Upper lobe of left lung (tissue), 4 donors: ENCODE data around the gene PHPT1.

Experiments used
- EP300 ChIP-seq, 4 donors: sonication (generic); formaldehyde crosslinking; IDR thresholded peaks; one replicate each; pipeline ENCODE4 v1.5.1; 2017; ENCODE audit warnings: antibody characterized with exemption in 4 of 4, control low read depth in 2 of 4
- POLR2A ChIP-seq, 4 donors: fragments of 450-650 bp; IDR thresholded peaks; one replicate each; pipeline ENCODE4 v1.5.1; 2016 to 2017; ENCODE audit warnings: antibody characterized with exemption in 4 of 4, mild to moderate bottlenecking in 2 of 4
- TF ChIP-seq, protein P1 (sequence below), 6 experiments: fragments of 450-650 bp in 4 of 6; fragments of 200-600 bp in 2 of 6; sonication (generic) in 2 of 6; IDR thresholded peaks; one replicate each; pipeline ENCODE4 v1.5.1; 2016 to 2019; ENCODE audit warnings: antibody characterized with exemption in 6 of 6

DNA sequence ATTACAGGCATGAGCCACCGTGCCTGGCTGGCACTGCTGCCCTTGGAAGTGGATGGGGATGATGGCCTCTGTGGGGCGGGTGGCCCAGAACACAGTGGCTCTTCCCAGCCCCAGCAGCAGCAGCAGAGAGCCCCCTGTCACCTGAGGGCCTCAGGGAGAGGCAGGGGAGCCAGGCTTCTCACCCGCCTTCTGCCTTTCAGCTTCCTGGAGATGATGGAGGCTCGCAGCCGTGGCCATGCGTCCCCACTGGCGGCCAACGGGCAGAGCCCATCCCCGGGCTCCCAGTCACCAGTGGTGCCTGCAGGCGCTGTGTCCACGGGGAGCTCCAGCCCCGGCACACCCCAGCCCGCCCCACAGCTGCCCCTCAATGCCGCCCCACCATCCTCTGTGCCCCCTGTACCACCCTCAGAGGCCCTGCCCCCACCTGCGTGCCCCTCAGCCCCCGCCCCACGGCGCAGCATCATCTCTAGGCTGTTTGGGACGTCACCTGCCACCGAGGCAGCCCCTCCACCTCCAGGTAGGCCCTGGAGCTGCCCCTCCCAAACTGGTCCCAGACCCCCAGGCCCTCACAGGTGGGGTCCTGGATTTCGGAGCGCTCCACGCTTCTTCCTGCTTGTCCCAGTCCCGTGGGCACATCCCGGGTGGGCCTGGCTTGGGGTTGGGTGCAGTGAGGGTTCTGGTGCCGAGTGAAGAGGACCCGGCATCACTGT is 11.9 kb upstream of the PHPT1 start:
- TF ChIP-seq, protein P1, sequence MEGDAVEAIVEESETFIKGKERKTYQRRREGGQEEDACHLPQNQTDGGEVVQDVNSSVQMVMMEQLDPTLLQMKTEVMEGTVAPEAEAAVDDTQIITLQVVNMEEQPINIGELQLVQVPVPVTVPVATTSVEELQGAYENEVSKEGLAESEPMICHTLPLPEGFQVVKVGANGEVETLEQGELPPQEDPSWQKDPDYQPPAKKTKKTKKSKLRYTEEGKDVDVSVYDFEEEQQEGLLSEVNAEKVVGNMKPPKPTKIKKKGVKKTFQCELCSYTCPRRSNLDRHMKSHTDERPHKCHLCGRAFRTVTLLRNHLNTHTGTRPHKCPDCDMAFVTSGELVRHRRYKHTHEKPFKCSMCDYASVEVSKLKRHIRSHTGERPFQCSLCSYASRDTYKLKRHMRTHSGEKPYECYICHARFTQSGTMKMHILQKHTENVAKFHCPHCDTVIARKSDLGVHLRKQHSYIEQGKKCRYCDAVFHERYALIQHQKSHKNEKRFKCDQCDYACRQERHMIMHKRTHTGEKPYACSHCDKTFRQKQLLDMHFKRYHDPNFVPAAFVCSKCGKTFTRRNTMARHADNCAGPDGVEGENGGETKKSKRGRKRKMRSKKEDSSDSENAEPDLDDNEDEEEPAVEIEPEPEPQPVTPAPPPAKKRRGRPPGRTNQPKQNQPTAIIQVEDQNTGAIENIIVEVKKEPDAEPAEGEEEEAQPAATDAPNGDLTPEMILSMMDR (IDR thresholded peaks at IDR 0.05) = no peak
- TF ChIP-seq POLR2A (IDR thresholded peaks at IDR 0.05) = no peak
- TF ChIP-seq EP300 (IDR thresholded peaks at IDR 0.05) = no peak
